A172 (cell line): Measurements from ENCODE around the gene MOV10L1. TPM values are rescaled to one million over a fixed set of nuclear protein-coding genes. Genes with fewer than 3 reads are reported as not detected.

Experiments used
- DNase-seq: peaks from one replicate; pipeline ENCODE4 v3.0.0-alpha.2; 2015; ENCODE audit warnings: low spot score
- total RNA-seq: library from RNA; depleted of rRNA; stranded (reverse); fragments of >200 nt; shearing (Covaris generic); gene quantifications from 2 replicates; pipeline ENCODE4 v1.2.3, GENCODE V29; 2014

The MOV10L1 gene
- total RNA-seq, 1 experiment from 2014 or later: 2.0 TPM

DNA sequence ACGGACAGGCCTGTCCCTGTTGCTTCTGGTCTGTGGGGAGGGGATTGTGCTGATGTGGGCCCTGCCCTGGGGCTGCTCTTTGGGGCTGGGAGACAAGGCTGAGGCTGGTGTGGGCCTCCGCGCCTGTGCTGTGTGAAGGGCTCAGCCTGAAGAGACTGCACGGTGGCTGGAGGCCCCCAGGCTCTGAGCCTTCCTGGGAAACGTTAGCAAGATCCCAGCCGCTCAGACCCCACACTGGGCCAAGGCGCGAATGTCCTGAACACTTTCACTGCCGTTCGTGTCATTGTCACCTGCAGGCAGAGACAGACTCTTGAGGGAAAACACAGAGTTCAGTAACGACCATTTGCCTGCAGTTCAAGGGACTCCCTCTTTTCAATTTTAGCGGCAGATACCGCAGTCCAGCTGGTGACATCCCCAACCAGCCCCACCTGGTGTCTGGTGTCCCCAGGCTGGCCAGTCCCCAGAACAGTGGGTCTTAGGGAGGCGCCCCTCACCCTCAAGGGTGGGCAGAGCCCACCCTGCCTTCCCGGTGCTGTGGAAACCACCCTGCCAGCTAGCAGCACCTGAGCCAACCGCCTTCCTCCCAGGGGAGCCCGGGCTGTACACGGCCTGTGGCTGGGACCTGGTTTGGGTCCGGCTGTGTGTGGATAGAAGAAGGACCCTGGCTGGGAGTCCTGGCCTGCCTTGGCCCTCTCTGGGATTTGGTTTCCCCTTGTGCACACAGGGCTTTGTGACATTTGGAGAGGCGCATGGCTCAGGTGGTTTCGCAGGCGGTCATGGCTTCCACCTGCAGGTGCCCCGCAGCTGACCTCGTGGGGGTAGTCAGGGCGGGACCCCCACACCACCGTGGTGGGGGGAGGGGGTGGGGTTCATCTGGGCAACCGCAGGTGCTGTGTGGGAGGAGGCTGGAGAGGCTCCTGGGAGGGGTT, 86.4 kb downstream of the MOV10L1 start:
- no peak for DNase-seq

- no peak for DNase-seq
Measured at GRCh38 chr22:50176850-50177536, 87.2 kb downstream of the MOV10L1 start.

GRCh38 chr22:50177537-50178470, 88.0 kb downstream of the MOV10L1 start:
- no peak for DNase-seq

DNA sequence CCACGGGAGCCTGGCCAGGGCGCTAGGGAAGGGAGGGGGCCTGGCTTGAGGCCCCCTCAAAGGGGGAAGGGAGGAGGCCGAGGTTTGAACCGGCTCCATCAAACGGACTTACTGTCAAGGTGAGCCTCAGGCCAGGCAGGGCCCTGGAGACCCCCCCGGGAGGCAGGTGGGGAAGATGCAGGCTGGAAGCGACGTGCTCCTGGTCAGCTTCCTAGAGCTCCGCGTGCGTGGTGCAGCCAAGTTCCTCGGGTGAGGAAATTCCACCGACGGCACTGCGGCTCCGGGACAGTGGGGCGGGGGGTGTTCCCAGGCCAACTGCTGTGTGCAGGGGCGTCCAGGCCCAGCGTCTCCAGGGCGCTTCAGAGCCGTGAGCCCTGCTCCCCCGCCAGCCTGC, 88.7 kb downstream of the MOV10L1 start:
- DNase-seq: no peak

DNA sequence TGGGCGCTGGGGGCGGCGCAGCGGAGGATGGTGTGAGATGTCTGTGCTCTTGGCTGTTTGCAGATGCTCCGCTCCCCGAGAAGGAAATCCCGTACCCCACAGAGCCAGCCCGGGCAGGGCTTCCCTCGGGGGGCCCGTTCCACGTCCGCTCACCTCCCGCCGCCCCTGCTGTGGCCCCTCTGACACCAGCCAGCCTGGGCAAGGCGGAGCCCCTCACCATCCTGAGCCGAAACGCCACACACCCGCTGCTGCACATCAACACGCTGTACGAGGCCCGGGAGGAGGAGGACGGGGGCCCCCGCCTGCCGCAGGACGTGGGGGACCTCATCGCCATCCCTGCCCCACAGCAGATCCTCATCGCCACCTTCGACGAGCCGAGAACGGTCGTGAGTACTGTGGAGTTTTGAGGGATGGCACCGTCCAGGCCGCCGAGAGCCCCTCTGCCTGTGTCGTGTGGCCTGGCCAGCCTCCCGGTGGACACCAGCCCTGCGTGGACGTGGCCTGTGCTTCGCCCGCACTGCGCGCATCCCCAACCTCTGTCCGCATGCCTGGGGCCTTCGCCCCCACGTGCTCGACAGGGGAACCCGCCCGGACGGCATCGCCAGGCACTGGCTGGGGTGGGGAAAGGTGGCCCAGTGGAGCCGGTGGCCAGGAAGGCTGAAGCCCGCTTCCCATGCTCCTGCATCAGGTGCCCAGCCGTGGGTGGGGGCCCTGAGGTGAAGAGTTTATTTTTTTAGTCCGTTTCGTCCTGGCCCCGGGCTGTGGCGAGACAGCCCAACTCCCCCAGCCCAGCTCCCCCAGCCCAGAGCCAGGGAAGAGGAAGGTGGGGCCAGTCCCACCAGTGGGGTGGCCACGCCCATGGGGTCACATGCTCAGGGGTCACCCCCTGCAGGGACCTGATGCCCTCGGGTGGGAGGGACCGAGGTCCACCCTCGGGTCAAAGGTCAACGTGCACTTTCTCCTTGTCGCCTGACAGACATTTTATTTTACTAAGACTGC, 89.4 kb downstream of the MOV10L1 start:
- no peak for DNase-seq

DNA sequence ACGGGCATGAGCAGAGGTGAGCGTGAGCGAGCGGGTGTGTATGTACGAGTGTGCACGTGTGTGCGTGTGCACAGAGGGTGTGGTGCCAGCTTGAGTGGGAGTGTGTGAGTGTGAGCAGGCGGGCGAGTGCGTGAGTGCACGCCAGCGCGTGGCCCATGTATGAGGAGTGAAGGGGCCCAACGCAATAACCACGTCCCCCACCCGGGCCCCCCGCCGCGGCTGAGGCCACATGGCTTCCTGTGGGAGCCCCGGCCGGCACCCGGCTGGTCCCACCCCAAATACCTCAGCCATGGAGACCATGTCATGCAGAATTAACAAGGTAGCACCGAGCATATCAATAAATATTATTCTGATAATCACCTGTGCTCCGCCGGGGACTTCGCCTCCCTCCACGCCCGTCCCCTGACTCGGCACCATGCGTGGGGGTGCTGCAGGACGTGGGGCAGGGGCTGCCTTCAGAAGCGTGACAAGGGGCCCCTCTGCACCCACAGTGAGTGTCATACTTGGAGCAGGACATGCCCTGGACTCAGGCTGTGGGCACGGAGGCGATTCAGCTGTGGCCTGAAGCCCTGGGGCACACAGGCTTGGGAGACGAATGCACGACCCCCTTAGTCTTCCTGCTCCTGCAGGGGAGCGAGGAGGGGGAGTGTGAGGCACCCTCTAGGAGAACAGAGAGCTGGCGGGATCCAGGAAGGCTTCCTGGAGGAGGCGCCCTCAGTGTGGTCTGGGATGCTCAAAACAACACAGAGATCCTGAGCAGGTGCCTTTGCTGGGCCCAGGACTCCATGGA, 90.3 kb downstream of the MOV10L1 start:
- DNase-seq: no peak

GRCh38 chr22:50180727-50181521, 91.1 kb downstream of the MOV10L1 start:
- no peak for DNase-seq

GRCh38 chr22:50182176-50183081, 92.6 kb downstream of the MOV10L1 start:
- DNase-seq: no peak

DNA sequence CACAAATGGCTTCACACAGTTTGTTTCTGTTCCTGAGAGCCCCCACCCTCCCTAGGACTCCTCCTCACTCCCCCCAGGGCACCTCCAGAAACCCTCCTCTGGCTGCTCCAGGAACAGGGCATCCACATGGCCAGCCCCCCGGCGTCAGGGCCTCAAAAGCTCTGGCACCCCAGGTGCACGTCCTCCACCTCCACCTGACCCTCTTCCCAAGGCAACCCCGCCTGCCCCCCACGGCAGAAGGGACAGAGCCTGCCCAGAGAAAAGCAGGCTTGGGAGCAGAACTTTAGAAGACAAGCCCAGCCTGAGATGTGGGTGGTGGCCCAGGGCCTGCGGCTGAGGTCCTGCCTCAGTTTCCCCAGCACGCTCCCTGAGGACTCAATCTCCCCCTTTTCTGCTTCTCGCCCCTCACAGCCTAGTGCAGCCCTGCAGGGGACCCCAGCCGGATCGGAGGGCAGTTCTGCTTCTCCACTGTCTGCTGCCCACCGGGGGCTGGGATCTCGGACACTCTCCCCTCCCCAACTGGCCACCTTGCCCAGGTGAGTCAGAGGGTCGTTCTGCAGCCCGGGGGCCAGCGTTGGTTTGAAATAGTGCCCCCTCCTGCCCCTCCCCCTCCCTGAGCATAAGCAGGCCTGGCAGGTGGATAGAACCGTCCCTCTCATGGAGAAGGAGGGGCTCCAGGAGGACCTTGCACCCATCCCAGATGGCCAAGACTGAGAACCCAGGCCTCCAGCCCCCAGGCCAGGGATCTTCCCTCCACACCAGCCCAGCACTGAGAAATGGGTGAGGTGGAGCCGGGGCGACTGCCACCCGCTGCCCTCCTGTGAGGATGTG, 93.5 kb downstream of the MOV10L1 start:
- no peak for DNase-seq

DNA sequence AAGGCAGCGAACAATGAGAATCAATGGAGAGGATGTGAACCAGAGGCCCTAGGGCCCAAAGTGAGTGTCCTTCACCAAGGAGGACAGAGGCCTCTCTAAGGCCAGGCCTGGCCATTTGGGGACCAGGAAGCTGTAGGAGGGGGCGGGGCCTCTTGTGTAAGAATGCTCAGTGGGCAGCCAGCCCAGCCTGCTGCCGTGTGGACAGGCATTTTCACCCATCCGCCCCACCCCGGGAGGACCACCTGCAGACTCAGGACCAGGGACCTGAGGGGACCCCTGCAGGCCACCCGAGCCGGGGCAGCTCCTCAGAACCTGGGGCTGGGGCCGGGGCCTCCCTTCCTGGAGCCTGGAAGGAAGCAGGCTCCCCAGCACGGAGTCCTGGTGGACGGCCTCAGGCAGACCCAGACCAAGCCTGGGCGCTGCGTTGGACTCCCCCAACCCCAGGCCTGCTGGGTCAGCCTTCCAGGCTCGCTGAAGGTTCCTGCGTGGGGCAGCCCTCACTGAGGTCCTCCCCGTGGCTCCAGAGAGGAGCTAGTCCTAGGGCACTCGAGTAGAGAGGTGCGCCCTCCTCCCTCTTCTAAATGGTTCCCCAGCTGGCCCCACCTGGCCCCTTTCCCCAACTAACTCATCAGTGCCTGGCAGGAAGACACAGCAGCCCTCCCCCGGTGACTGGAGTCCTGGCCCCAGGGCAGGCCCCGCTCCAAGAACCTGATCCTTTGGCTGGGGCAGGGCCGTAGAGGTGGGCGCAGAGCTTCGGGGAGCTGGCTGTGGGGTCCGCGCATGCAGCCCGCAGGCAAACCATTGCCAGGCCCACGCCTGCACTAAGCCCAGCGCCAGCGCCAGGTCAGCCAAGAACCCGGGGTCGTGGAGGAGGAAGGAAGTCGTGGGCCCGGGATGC, 94.4 kb downstream of the MOV10L1 start:
- peak; percentile 49 for DNase-seq

DNA sequence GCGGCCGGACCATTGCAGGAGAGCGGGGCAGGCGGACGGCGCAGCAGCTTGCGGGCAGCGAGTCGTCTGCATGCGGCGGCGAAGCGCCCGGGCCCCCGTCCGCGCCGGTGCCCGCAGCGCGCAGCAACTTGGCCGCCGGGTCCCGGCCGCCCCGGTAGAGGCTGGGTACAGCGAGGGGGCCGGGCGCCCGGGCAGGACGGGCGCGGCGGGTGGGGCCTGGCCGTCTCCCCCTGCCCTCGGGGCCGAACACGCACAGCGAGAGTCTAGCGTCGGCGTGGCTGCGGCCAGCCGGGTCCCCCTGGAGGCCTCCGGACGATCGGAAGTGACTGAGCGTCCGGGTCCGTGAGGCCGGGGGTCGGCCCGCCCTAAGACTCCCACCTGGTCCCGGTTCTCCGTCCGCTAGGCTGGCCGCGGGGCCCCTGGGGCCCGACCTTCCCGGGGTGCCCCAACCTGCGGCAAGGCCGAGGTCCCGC, 95.1 kb downstream of the MOV10L1 start:
- DNase-seq: no peak

DNA sequence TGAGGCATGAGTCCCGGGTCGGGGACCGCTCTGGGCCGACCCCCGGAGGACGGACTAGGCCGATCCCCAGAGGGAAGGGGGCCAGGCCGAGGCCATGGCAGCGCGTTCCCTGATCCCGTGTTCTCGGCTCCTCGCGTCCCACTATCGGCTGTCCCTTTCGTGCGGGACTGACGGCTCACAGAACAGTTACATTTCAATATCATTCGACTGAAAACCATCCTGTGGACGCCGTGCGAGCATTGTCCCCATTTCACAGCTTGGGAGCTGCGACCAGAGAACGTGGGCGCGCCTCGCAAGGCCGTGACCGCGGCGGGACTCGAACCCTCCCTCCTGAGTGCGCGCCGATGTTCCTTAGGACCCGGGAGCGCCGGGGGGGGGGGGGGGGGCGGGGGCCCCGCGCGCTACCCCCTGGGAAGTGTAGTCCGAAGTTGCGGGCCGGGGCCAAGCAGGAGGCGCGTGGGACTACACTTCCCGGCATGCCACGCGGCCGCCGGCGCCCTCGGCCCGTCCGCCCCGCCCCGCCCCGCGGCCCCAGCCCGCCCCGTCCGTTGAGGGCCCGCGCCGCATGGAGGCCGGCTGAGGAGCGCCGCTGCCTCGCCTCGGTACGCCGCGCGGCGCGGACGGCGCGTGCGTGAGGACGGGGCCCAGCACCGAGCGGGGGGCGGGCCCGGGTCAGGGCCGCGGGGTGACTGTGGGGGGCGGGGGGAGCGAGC, 95.7 kb downstream of the MOV10L1 start, which contains the start of gene TRABD:
Gene TRABD, plus strand, starts transcription at position 539 of the 713 bp plus-strand sequence. CDS start 7,148 bp downstream, outside the sequence.
- DNase-seq: peak; percentile 40

GRCh38 chr22:50186181-50186714, 96.4 kb downstream of the MOV10L1 start:
- no peak for DNase-seq

GRCh38 chr22:50186761-50187523, 97.1 kb downstream of the MOV10L1 start:
- no peak for DNase-seq
